CD8-positive, alpha-beta memory T cell (primary cell): Measurements from ENCODE around the gene DRC3. TPM values are rescaled to one million over a fixed set of nuclear protein-coding genes. Genes with fewer than 3 reads are reported as not detected.

Source experiments
- CTCF ChIA-PET: fragments of 350-600 bp; sonication (Branson Sonifier 250); formaldehyde crosslinking; loops from one replicate; lab custom pipeline; 2021; ENCODE audit warnings: antibody characterized with exemption; lab: Charles Lee
- POLR2A ChIA-PET: fragments of 350-600 bp; sonication (Branson Sonifier 250); formaldehyde crosslinking; loops from one replicate; lab custom pipeline; 2021; ENCODE audit warnings: antibody characterized with exemption; lab: Charles Lee
- DNase-seq, 5 donors: peaks; one replicate each; pipeline versions ENCODE4 v3.0.0 to v3.0.0-alpha.2; 2020 to 2022; ENCODE audit warnings: mixed read lengths in 1 of 5
- H3K27ac ChIP-seq: one replicate; pipeline ENCODE4 v1.7.0; 2013; ENCODE audit warnings: low read depth, mild to moderate bottlenecking, low read length, moderate library complexity
- H3K27me3 ChIP-seq: 2 replicates; pipeline ENCODE4 v1.7.0; 2013; ENCODE audit warnings: low read length, mild to moderate bottlenecking; ENCODE audit not compliant: insufficient read depth, poor library complexity, severe bottlenecking
- H3K36me3 ChIP-seq: 2 replicates; pipeline ENCODE4 v1.7.0; 2013; ENCODE audit warnings: mild to moderate bottlenecking, low read length, moderate library complexity; ENCODE audit not compliant: insufficient read depth
- H3K4me1 ChIP-seq: 2 replicates; pipeline ENCODE4 v1.7.0; 2013; ENCODE audit warnings: mild to moderate bottlenecking, low read length, moderate library complexity; ENCODE audit not compliant: insufficient read depth
- H3K4me3 ChIP-seq: 2 replicates; pipeline ENCODE4 v1.7.0; 2013; ENCODE audit warnings: mild to moderate bottlenecking, low read length
- H3K9me3 ChIP-seq: 2 replicates; pipeline ENCODE4 v1.7.0; 2013; ENCODE audit warnings: mild to moderate bottlenecking, low read length
- H3K27ac Mint-ChIP-seq, 8 donors: one replicate each; pipeline ENCODE4 v1.8.0; 2020 to 2021; ENCODE audit warnings: mixed read lengths in 8 of 8, mild to moderate bottlenecking in 6 of 8, inconsistent platforms in 3 of 8, moderate library complexity in 3 of 8
- H3K27me3 Mint-ChIP-seq, 2 donors: one replicate each; pipeline ENCODE4 v1.8.0; 2020 to 2021; ENCODE audit warnings: mixed read lengths in 2 of 2, mild to moderate bottlenecking in 1 of 2, moderate library complexity in 1 of 2
- H3K36me3 Mint-ChIP-seq, 3 donors: one replicate each; pipeline ENCODE4 v1.8.0; 2020 to 2021; ENCODE audit warnings: mixed read lengths in 3 of 3, inconsistent platforms in 1 of 3, mild to moderate bottlenecking in 1 of 3
- H3K4me1 Mint-ChIP-seq, 3 donors: one replicate each; pipeline ENCODE4 v1.8.0; 2020 to 2021; ENCODE audit warnings: mixed read lengths in 3 of 3, inconsistent platforms in 1 of 3, mild to moderate bottlenecking in 1 of 3
- H3K4me3 Mint-ChIP-seq, 7 donors: one replicate each; pipeline ENCODE4 v1.8.0; 2020 to 2021; ENCODE audit warnings: mixed read lengths in 7 of 7, mild to moderate bottlenecking in 6 of 7, moderate library complexity in 4 of 7, inconsistent platforms in 2 of 7
- H3K9me3 Mint-ChIP-seq, 5 donors: one replicate each; pipeline ENCODE4 v1.8.0; 2020 to 2022; ENCODE audit warnings: mixed read lengths in 5 of 5, mild to moderate bottlenecking in 3 of 5, moderate library complexity in 2 of 5, inconsistent platforms in 1 of 5
- polyA plus RNA-seq: library from polyadenylated mRNA; unstranded; fragments of 300-500 nt; fragmentation: Illumina TruSeq; gene quantifications from one replicate; pipeline ENCODE4 v1.2.3, GENCODE V29; 2021
- total RNA-seq, 2 experiments: library from RNA; stranded (reverse); gene quantifications; one replicate each; pipeline ENCODE4 v1.2.3, GENCODE V29; 2021

The DRC3 gene
- total and polyA plus RNA-seq, 3 experiments from 2014 or later = 0.33 to 0.60 TPM; not detected in 1

GRCh38 chr17:17999364-18000029, 26.8 kb downstream of the DRC3 start:
- no peak overlapping the region for H3K4me3 Mint-ChIP-seq

GRCh38 chr17:18000030-18000408, 27.4 kb downstream of the DRC3 start:
- Histone ChIP-seq H3K4me1 (no peaks in the 10 kb centered on the region), H3K36me3 (no peaks in the 10 kb centered on the region), H3K4me3 (no peak overlapping the region), H3K27me3 (no peaks in the 10 kb centered on the region), H3K27ac (no peak overlapping the region), H3K9me3 (no peaks in the 10 kb centered on the region)
- POLR2A ChIA-PET = no interaction called here
- H3K36me3 Mint-ChIP-seq = no peaks in the 10 kb centered on the region
- H3K27me3 Mint-ChIP-seq = no peaks in the 10 kb centered on the region
- DNase-seq = no peak
- no peak overlapping the region for H3K27ac Mint-ChIP-seq
- H3K4me1 Mint-ChIP-seq = no peaks in the 10 kb centered on the region
- CTCF ChIA-PET = no interaction called here
- H3K4me3 Mint-ChIP-seq = no peak overlapping the region
- H3K9me3 Mint-ChIP-seq = no peaks in the 10 kb centered on the region

More at GRCh38 chr17:17999364-18000029, 26.8 kb downstream of the DRC3 start:
- no peaks in the 10 kb centered on the region for H3K27me3 ChIP-seq
- H3K9me3 ChIP-seq = no peaks in the 10 kb centered on the region
- H3K4me1 ChIP-seq = no peaks in the 10 kb centered on the region
- no peak overlapping the region for H3K4me3 ChIP-seq
- ChIA-PET POLR2A (no interaction called here), CTCF (no interaction called here)
- DNase-seq = no peak
- H3K27ac Mint-ChIP-seq = peak overlapping the region in 1 of 8 donors; percentile 11
- H3K36me3 ChIP-seq = no peaks in the 10 kb centered on the region
- no peaks in the 10 kb centered on the region for H3K9me3 Mint-ChIP-seq
- H3K36me3 Mint-ChIP-seq = no peaks in the 10 kb centered on the region
- H3K4me1 Mint-ChIP-seq = no peaks in the 10 kb centered on the region
- H3K27me3 Mint-ChIP-seq = no peaks in the 10 kb centered on the region
- no peak overlapping the region for H3K27ac ChIP-seq

GRCh38 chr17:18002171-18002570, 29.5 kb downstream of the DRC3 start:
- DNase-seq = no peak
- no peak overlapping the region for H3K27ac Mint-ChIP-seq
- Histone ChIP-seq H3K9me3 (no peaks in the 10 kb centered on the region), H3K4me1 (no peaks in the 10 kb centered on the region), H3K36me3 (no peaks in the 10 kb centered on the region), H3K4me3 (no peak overlapping the region), H3K27me3 (no peaks in the 10 kb centered on the region), H3K27ac (no peak overlapping the region)
- ChIA-PET CTCF (no interaction called here), POLR2A (no interaction called here)
- no peaks in the 10 kb centered on the region for H3K4me1 Mint-ChIP-seq
- H3K4me3 Mint-ChIP-seq = no peak overlapping the region
- no peaks in the 10 kb centered on the region for H3K27me3 Mint-ChIP-seq
- H3K36me3 Mint-ChIP-seq = peaks cover 0 to 15% (median 4%) of the 10 kb centered on the region in 3 donors
- no peaks in the 10 kb centered on the region for H3K9me3 Mint-ChIP-seq

- Mint-ChIP-seq H3K36me3 (peaks cover 0 to 27% (median 4%) of the 10 kb centered on the region in 3 donors), H3K27me3 (no peaks in the 10 kb centered on the region), H3K27ac (no peak overlapping the region), H3K4me1 (no peaks in the 10 kb centered on the region), H3K4me3 (no peak overlapping the region), H3K9me3 (no peaks in the 10 kb centered on the region)
- H3K27me3 ChIP-seq = no peaks in the 10 kb centered on the region
- H3K27ac ChIP-seq = no peak overlapping the region
- no peaks in the 10 kb centered on the region for H3K4me1 ChIP-seq
- no peak overlapping the region for H3K4me3 ChIP-seq
- POLR2A ChIA-PET = no interaction called here
- DNase-seq = no peak
- H3K36me3 ChIP-seq = no peaks in the 10 kb centered on the region
- CTCF ChIA-PET = interaction anchor here (0.5 kb wide), 1 partner anchor 29 kb away, joined by 4 read pairs; no protein-coding TSS in a partner anchor
- H3K9me3 ChIP-seq = no peaks in the 10 kb centered on the region
Observed at GRCh38 chr17:18004345-18004744, 31.7 kb downstream of the DRC3 start.

GRCh38 chr17:18004884-18005305, 32.2 kb downstream of the DRC3 start:
- no peak overlapping the region for H3K4me3 ChIP-seq
- Mint-ChIP-seq H3K27ac (no peak overlapping the region), H3K4me1 (no peaks in the 10 kb centered on the region), H3K36me3 (peaks cover 0 to 32% (median 4%) of the 10 kb centered on the region in 3 donors), H3K9me3 (no peaks in the 10 kb centered on the region), H3K27me3 (no peaks in the 10 kb centered on the region), H3K4me3 (no peak overlapping the region)
- no peaks in the 10 kb centered on the region for H3K4me1 ChIP-seq
- H3K27ac ChIP-seq = no peak overlapping the region
- ChIA-PET POLR2A (no interaction called here), CTCF (interaction anchor here (0.5 kb wide), 1 partner anchor 30 kb away, joined by 4 read pairs; no protein-coding TSS in a partner anchor)
- DNase-seq = no peak
- H3K9me3 ChIP-seq = no peaks in the 10 kb centered on the region
- H3K36me3 ChIP-seq = no peaks in the 10 kb centered on the region
- no peaks in the 10 kb centered on the region for H3K27me3 ChIP-seq

GRCh38 chr17:18005496-18005895, 32.8 kb downstream of the DRC3 start:
- no peaks in the 10 kb centered on the region for H3K36me3 ChIP-seq
- H3K4me1 ChIP-seq = no peaks in the 10 kb centered on the region
- ChIA-PET POLR2A (no interaction called here), CTCF (no interaction called here)
- Mint-ChIP-seq H3K9me3 (no peaks in the 10 kb centered on the region), H3K4me1 (no peaks in the 10 kb centered on the region), H3K27me3 (no peaks in the 10 kb centered on the region), H3K27ac (peak overlapping the region in 2 of 8 donors; percentile 0 to 3), H3K4me3 (no peak overlapping the region), H3K36me3 (peaks cover 0 to 37% (median 6%) of the 10 kb centered on the region in 3 donors)
- H3K4me3 ChIP-seq = no peak overlapping the region
- DNase-seq = no peak
- H3K27ac ChIP-seq = no peak overlapping the region
- H3K9me3 ChIP-seq = no peaks in the 10 kb centered on the region
- no peaks in the 10 kb centered on the region for H3K27me3 ChIP-seq

- ChIA-PET CTCF (no interaction called here), POLR2A (no interaction called here)
- H3K27ac ChIP-seq = no peak overlapping the region
- H3K27me3 ChIP-seq = no peaks in the 10 kb centered on the region
- H3K9me3 ChIP-seq = no peaks in the 10 kb centered on the region
- H3K4me1 Mint-ChIP-seq = no peaks in the 10 kb centered on the region
- H3K4me1 ChIP-seq = no peaks in the 10 kb centered on the region
- no peak overlapping the region for H3K4me3 Mint-ChIP-seq
- no peaks in the 10 kb centered on the region for H3K9me3 Mint-ChIP-seq
- peak overlapping the region in 1 of 8 donors; percentile 17 for H3K27ac Mint-ChIP-seq
- no peak for DNase-seq
- no peaks in the 10 kb centered on the region for H3K27me3 Mint-ChIP-seq
- H3K4me3 ChIP-seq = no peak overlapping the region
- H3K36me3 ChIP-seq = no peaks in the 10 kb centered on the region
- H3K36me3 Mint-ChIP-seq = peaks cover 0 to 45% (median 6%) of the 10 kb centered on the region in 3 donors
Observed at GRCh38 chr17:18006495-18007239, 34.0 kb downstream of the DRC3 start.

- no peak for DNase-seq
- H3K4me1 Mint-ChIP-seq = no peaks in the 10 kb centered on the region
- Histone ChIP-seq H3K9me3 (no peaks in the 10 kb centered on the region), H3K27me3 (no peaks in the 10 kb centered on the region), H3K27ac (no peak overlapping the region), H3K4me3 (no peak overlapping the region), H3K36me3 (no peaks in the 10 kb centered on the region), H3K4me1 (no peaks in the 10 kb centered on the region)
- no peaks in the 10 kb centered on the region for H3K9me3 Mint-ChIP-seq
- H3K27ac Mint-ChIP-seq = peak overlapping the region in 1 of 8 donors; percentile 80
- ChIA-PET CTCF (no interaction called here), POLR2A (no interaction called here)
- H3K27me3 Mint-ChIP-seq = no peaks in the 10 kb centered on the region
- peaks cover 0 to 61% (median 12%) of the 10 kb centered on the region in 3 donors for H3K36me3 Mint-ChIP-seq
- no peak overlapping the region for H3K4me3 Mint-ChIP-seq
Observed at GRCh38 chr17:18008496-18009268, 36.0 kb downstream of the DRC3 start.
